Medulla oblongata (tissue), 1 donor: ENCODE results near the gene INPP5B.

Experiments used
- DNase-seq: peaks from one replicate; pipeline ENCODE4 v3.0.0-alpha.2; 2015; ENCODE audit errors: extremely low spot score

Gene INPP5B

DNA sequence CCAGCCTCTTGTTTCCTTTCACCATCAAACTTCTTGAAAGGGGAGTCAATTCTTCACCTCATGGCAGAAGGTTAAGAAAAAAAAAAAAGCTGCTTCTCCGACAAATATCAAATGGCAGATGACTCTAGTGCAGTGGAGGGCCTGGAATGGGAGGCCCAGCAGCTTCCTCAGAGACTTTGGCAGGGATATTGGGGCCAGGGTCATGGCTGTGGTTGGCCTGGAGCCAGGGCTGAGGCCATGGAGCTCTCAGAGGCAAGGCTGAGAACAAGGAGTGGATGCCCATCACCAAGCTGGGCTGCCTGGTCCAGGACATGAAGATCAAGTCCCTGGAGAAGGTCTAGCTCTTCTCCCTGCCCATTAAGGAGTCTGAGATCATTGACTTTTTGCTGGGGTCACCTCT lies 106.1 kb downstream of the INPP5B start:
- no peak for DNase-seq

DNA sequence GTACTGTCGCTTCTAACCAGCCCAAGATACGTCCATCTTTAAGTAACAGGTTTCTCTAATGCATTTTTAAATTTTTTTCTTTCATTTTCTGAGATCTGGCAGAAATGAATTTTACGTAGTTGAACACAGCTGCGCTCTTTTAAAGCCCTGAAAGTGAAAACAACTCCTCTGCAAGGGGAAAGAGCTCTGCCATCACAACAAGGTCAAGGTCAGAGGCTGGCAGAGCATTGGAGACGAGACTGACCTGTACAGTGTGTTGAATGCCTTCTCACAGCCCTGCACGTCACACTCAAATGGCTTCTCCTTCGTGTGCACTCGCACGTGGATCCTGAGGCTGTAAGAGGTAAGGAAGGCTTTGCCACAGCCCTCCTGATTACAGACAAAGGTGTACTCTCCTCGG lies 107.2 kb downstream of the INPP5B start:
- no peak for DNase-seq

DNA sequence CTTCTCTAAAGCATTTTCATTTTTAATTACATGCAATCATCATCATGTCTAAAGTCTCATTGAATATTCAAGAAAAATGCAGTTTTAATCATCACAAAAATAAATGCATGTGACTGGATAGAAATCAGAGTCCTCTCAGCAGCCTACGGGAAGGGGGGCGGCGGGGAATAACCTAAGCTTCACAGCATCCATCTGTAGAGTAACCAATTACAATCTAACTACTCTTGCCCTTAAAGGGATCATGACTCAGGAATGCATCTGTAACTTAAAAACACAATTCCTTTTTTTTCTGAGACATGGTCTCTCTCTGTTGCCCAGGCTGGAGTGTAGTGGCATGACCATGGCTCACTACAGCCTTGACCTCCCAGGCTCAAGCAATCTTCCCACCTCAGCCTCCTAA lies 110.1 kb downstream of the INPP5B start:
- DNase-seq, result no peak

DNA sequence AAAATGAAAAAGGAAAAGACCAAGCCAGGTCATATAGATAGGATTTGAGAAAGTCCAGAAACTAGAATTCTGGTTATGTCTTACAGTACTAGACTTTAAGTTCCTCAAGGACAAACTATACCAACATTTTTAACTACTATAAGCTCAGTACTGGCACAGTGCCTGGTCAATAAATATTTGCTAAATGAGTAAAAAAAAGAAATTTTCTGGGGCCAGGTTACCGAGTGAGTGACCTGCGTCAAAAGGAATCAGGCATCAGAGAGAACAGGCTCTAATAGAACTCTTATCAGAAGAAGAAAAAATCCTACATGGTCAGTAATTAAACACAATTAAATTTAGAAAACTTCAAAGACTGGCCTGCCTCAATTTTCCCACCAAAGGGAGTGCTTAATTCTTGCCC lies 115.0 kb downstream of the INPP5B start:
- no peak for DNase-seq

DNA sequence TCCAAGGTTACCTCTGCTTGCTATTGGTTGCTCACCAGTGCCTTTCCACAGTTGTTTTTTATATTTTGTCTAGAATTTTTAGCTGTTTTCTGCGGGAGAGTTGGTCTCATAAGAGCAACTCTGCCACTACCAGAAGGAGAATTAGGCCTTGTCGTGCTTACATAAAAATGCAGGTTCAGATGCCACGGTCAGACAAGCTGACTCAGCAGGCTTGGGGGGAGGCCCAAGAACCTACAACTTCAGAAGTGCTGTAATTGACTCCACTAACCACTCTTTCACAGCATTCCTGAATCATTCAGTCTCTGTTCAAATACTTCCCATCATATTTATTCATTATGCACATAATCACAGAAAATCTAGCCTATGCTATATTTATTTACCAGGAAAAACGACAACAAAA lies 115.7 kb downstream of the INPP5B start:
- DNase-seq, result no peak

DNA sequence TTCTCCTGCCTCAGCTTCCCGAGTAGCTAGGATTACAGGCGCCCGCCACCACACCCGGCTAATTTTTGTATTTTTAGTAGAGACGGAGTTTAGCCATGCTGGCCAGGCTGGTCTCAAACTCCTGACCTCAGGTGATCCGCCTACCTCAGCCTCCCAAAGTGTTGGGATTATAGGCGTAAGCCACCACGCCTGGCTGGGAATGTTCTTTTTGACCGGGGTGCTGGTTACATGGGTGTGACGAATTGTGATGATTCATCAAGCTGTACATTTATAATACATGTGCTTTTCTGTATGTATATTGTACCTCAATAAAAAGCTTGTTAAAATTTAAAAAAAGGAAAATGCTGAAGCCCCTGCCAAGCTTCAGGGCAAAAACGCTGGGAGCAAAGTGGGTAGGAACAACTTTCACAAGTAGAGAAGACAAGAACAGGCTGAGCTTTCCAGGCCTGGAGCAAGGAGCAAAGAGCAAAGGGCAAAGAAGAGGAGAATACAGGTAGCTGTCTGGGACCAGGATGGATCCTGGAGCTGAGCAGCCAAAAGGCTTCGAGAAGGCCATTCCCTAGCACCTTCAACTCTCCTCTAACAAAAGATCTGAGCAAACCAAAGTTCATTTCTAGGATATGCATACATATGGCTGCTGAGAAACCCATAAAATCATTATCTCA lies 118.3 kb downstream of the INPP5B start:
- no peak for DNase-seq

DNA sequence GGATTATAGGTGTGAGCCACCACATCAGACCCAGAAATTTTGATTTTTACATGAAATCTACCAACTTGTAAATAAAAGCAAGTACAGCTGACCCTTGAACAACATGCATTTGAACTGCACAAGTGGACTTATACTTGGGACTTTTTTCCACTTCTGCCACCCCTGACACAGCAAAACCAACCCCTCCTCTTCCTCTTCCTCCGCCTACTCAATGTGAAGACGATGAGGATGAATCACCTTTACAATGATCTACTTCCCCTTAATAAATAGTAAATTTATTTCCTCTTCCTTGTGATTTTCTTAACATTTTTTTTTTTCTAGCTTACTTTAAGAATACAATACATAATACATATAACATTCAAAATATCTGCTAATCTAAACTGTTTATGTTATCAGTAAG lies 121.3 kb downstream of the INPP5B start:
- DNase-seq, result no peak

DNA sequence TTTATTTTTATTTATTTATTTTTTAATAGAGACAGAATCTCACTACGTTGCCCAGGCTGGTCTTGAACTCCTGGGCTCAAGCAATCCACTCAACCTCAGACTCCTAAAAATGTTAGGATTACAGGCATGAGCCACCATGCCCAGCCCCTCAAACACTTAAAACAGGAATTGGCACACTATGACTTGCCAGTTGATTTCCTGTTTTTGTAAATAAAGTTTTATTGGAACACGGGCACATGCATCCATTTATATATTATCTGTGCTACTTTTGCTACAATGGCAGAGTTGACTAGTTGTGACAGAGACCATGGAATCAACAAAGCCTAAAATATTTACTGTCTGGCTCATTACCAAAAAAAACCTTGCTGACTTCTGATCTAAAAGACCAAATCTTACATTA lies 122.9 kb downstream of the INPP5B start:
- no peak for DNase-seq

DNA sequence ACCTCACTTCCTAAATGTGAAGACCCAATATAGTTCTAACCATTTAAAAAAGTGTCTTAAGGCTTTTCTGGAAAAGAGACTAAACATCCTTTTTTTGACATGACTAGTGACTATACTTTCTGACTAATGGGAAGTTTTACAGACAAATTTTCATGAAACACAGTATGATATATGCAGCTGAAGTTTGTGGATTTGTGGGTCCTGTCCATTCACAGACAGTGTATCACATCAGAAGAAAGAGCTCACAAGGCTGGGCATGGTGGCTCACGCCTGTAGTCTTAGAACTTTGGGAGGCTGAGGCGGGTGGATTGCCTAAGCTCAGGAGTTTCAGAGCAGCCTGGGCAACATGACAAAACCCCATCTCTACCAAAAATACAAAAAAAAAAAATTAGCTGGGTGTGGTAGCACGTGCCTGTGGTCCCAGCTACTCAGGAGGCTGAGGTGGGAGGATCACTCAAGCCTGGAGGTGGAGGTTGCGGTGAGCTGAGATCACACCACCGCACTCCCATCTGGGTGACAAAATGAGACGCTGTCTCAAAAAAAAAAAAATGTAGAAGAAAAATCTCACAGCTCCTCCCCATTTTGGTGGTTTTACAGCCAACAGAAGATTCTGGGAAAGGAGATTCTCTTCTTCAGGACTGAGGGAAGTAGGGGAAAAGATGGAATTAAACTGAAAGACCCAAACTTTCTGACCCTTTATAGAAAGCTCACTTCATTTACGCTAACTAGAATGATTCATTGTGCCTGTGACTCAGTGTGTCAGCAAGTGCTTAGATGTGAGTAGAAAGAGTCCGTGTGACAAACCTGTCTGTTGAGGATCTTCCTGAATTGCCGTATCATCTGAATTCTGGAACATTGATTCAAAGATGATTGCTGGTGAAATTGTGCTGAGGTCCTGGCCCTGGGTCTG lies 123.7 kb downstream of the INPP5B start:
- DNase-seq, result no peak

DNA sequence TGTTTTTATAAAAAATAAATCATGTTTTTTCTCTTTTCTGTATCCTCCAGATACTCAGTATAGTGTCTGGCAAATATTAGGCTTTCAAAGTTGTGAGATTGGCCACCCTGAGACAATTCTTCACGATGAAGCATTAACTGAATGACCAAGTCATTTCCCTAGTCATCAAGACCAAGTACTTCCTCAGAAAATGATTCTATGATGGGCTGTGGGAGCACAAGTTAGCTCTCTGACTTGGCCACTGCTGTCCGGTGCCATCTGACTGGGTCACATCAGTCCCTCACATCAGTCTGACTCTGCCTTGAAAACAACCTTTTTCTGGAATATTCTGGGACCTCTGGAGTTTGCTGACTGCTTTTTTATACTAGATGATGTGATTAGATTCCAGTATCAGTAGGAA lies 125.4 kb downstream of the INPP5B start:
- no peak for DNase-seq

DNA sequence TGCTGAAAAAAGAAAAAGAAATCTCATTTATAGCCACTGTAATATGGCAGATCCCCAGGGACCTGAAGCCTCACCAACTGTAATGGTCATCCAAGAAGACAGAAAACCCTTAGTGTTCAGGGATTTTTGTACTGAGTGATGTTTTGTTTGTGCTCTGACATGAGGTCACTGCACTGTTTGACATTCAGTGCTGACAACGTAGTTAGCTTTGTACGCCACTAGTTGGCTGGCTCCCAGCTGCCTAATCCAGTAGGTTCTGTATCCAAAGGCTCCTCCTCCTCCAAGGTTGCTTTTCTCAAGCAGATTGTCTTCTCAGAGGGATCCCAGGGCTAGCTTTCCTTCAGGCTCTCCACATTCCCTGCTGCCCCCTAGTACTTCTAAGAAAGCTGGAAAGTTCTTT lies 129.4 kb downstream of the INPP5B start:
- peak; percentile 85 for DNase-seq

DNA sequence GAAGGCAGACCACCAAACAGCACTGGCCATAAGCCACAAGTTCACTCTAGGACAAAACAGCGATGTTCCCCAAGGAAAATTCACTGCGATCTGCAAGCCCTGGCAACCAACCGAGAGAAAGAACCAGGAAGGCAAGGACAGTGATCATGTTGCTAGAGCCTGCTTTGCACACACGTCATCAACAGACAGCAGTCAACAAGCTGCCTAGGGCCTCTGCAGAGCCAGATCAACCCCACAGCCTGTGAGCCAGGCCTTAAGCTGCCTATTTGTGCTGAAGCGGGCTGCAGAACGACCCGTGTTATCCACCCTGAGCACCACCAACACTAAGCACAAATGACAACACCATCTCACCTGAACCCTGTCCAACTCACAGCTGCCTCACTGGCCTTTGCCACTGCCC lies 132.6 kb downstream of the INPP5B start:
- DNase-seq, result peak; percentile 66

DNA sequence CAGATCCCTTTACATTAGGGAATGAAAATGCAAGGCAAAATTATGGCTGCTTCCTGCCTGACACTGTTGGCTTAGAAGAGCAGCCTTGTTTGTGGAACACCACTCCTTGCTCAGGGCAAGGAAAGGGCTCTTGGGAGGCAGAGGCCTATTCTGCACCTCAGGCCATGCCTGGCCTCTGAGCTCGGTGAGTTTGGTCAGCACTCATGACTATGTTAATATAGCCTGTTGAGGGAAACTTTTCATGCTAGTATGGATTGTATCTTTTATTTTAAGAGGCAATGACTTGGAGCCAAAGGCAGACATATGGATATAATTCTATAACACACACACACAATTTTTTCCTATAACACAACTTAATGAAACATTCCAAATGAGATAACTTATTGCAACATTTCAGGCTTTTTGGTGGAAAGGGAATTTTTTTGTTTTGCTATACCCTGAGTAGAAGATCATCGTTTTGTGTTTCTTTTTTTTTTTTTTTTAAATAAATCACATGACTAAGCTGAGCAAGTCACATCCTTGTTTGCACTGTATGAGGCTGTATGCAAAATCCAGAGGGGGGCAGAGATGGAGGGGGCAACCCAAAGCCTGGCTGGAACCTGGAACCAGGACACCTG lies 133.2 kb downstream of the INPP5B start:
- no peak for DNase-seq

DNA sequence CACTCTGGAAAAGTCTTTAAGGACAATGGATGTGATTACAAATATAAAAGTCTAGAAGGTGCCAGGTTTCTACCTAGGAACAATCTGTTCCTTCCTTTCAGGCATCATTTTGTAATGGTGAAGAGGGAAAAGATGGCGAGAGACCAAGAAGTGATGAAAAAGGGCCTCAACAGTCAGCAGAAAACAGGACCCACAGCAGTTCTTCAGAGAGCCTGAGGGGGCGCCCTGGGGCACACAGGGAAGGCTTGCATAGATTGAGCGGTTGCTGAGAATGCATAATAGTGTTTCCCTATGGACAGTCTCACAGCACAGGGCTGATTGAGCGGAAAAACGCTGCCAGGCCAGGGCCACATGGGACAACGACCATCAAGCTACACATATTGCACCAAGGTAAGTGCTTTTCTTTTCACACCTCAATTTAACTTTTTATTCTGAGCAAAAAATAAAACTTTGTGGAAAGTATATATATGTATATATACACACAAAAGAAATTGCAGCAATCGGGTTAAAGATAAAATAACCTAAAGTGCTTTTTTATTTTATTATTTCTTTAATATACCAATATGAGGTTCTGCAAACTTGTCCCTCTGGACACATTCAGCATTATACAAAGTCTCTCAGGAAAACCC lies 135.7 kb downstream of the INPP5B start:
- peak; percentile 84 for DNase-seq
